ENCODE measurements around the gene LEUTX.

DNA sequence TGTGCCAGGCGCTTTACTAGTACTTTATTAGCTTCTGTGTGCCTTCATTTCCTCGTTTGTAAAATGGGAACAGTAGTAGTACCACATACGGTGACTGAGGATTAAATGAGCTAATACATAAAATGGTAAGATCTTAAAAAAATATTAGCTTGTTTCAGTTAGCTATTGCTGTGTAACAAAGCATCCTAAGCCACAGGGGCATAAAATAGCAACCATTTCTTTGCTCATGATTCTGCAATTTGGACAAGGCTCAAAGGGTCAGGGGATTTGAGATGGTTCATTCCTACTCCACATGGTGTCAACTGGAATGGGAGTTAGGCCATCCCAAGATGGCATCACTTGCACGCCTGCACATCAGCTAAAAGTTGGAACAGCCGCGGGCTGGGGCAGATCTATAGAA is 42.0 kb downstream of the LEUTX start:
- TF ChIP-seq RAD21 (IDR thresholded peaks at IDR 0.05; ENCODE audit: low read depth) (no peak), CEBPB (IDR thresholded peaks at IDR 0.05) (no peak), TAF1 (IDR thresholded peaks at IDR 0.05; ENCODE audit: low read depth) (no peak), YY1 (IDR thresholded peaks at IDR 0.05; ENCODE audit: low read depth) (no peak)
- TF ChIP-seq, protein P1, sequence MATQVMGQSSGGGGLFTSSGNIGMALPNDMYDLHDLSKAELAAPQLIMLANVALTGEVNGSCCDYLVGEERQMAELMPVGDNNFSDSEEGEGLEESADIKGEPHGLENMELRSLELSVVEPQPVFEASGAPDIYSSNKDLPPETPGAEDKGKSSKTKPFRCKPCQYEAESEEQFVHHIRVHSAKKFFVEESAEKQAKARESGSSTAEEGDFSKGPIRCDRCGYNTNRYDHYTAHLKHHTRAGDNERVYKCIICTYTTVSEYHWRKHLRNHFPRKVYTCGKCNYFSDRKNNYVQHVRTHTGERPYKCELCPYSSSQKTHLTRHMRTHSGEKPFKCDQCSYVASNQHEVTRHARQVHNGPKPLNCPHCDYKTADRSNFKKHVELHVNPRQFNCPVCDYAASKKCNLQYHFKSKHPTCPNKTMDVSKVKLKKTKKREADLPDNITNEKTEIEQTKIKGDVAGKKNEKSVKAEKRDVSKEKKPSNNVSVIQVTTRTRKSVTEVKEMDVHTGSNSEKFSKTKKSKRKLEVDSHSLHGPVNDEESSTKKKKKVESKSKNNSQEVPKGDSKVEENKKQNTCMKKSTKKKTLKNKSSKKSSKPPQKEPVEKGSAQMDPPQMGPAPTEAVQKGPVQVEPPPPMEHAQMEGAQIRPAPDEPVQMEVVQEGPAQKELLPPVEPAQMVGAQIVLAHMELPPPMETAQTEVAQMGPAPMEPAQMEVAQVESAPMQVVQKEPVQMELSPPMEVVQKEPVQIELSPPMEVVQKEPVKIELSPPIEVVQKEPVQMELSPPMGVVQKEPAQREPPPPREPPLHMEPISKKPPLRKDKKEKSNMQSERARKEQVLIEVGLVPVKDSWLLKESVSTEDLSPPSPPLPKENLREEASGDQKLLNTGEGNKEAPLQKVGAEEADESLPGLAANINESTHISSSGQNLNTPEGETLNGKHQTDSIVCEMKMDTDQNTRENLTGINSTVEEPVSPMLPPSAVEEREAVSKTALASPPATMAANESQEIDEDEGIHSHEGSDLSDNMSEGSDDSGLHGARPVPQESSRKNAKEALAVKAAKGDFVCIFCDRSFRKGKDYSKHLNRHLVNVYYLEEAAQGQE (IDR thresholded peaks at IDR 0.05; ENCODE audit: low read depth), result no peak
